ENCODE results near the gene ANKRD65.
"Not testable (repeated sequence)": the region's sequence is repeated elsewhere in the genome, so short reads cannot be mapped to it uniquely, and the experiment has no call there.

The ANKRD65 gene

GRCh38 chr1:1412311-1412902, 8.7 kb downstream of the ANKRD65 start:
- not testable (repeated sequence) for DNase-seq

GRCh38 chr1:1411626-1412025, 9.4 kb downstream of the ANKRD65 start:
- no peak for DNase-seq

- DNase-seq = not testable (repeated sequence)
Observed at GRCh38 chr1:1410238-1410637, 10.8 kb downstream of the ANKRD65 start.

GRCh38 chr1:1407636-1408318, 13.3 kb downstream of the ANKRD65 start:
- DNase-seq = peak; percentile 41

GRCh38 chr1:1406821-1407635, 14.0 kb downstream of the ANKRD65 start, which contains the start of gene MRPL20:
Gene MRPL20, minus strand, starts transcription at chr1:1407293. Its CDS starts 76 bp downstream, at chr1:1407217.
- peak; percentile 98 for DNase-seq

GRCh38 chr1:1406101-1406820, 14.8 kb downstream of the ANKRD65 start:
- DNase-seq = peak; percentile 30

GRCh38 chr1:1403653-1404052, 17.4 kb downstream of the ANKRD65 start:
- DNase-seq = no peak

GRCh38 chr1:1402901-1403392, 18.1 kb downstream of the ANKRD65 start:
- not testable (repeated sequence) for DNase-seq

GRCh38 chr1:1402072-1402900, 18.8 kb downstream of the ANKRD65 start:
- DNase-seq = peak; percentile 54

- DNase-seq = no peak
Observed at GRCh38 chr1:1401457-1402010, 19.5 kb downstream of the ANKRD65 start.

GRCh38 chr1:1400576-1401456, 20.3 kb downstream of the ANKRD65 start:
- DNase-seq = no peak

- DNase-seq = peak; percentile 38
Observed at GRCh38 chr1:1399872-1400575, 21.1 kb downstream of the ANKRD65 start.

GRCh38 chr1:1399187-1399871, 21.7 kb downstream of the ANKRD65 start, which contains the start of gene CCNL2:
Gene CCNL2, minus strand, starts transcription at chr1:1399335. Its CDS starts 29 bp downstream, at chr1:1399306.
- DNase-seq = peak; percentile 99

- no peak for DNase-seq
Observed at GRCh38 chr1:1398677-1399186, 22.3 kb downstream of the ANKRD65 start.

GRCh38 chr1:1397839-1398523, 23.1 kb downstream of the ANKRD65 start:
- DNase-seq = no peak

GRCh38 chr1:1395166-1395565, 25.9 kb downstream of the ANKRD65 start:
- no peak for DNase-seq

- no peak for DNase-seq
Observed at GRCh38 chr1:1394116-1394515, 27.0 kb downstream of the ANKRD65 start.

- DNase-seq = no peak
Observed at GRCh38 chr1:1393428-1393827, 27.6 kb downstream of the ANKRD65 start.

All from activated CD4-positive, alpha-beta T cell treated with anti-CD3 and anti-CD28 coated beads, Interleukin-10, Interleukin-2, amounts not matched to agents 100 ng/mL and 50 ng/mL, durations not matched to agents 16 hours and 8 hours (primary cell).